ENCODE results near the gene ZNF337. TPM values are rescaled to one million over a fixed set of nuclear protein-coding genes. Genes with fewer than 3 reads are reported as not detected.
"Not testable (repeated sequence)": the region's sequence is repeated elsewhere in the genome, so short reads cannot be mapped to it uniquely, and the experiment has no call there.

ZNF337 gene
- total and polyA plus RNA-seq, 2 experiments from 2014 or later: 6.6 to 11.3 TPM

DNA sequence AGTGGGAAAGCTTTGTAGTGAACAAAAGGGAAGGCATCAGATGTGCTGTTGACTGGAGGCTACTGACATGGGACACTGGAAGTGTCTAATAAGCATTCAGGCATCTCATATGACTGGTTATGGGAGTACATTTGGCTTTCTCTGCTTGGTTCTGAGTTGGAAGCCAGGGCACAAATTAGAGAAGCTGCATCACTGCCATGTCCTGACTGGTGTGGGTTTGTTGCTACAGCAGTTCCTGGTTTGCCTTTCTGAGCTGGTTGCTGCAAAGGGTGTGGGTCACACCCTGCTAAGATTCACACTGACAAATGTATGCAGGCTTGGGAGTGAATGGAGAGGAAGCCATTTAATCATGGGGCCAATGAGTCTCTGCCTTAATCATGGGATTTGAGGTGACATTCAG lies 36.7 kb downstream of the ZNF337 start:
- H3K4me3 ChIP-seq: no peak overlapping the region
- H3K9me3 ChIP-seq (ENCODE audit: low read depth): no peaks in the 10 kb centered on the region
- no peaks in the 10 kb centered on the region for H3K36me3 ChIP-seq (replicated peaks; ENCODE audit: insufficient read depth, low read depth)
- no peaks in the 10 kb centered on the region for H4K20me1 ChIP-seq (ENCODE audit: insufficient read depth, poor library complexity, severe bottlenecking)
- no peak overlapping the region for H3K27ac ChIP-seq
- no peaks in the 10 kb centered on the region for H3K9me2 ChIP-seq (replicated peaks; ENCODE audit: insufficient read depth)
- H3K4me2 ChIP-seq: no peak overlapping the region
- no peak overlapping the region for H2AFZ ChIP-seq
- no peaks in the 10 kb centered on the region for H3K27me3 ChIP-seq
- TF ChIP-seq EZH2phosphoT487 (IDR thresholded peaks at IDR 0.05; ENCODE audit: low read depth, severe bottlenecking, unreplicated experiment): no peak
- TF ChIP-seq EZH2 (IDR thresholded peaks at IDR 0.05; ENCODE audit: borderline replicate concordance): no peak
- TF ChIP-seq, protein P1, sequence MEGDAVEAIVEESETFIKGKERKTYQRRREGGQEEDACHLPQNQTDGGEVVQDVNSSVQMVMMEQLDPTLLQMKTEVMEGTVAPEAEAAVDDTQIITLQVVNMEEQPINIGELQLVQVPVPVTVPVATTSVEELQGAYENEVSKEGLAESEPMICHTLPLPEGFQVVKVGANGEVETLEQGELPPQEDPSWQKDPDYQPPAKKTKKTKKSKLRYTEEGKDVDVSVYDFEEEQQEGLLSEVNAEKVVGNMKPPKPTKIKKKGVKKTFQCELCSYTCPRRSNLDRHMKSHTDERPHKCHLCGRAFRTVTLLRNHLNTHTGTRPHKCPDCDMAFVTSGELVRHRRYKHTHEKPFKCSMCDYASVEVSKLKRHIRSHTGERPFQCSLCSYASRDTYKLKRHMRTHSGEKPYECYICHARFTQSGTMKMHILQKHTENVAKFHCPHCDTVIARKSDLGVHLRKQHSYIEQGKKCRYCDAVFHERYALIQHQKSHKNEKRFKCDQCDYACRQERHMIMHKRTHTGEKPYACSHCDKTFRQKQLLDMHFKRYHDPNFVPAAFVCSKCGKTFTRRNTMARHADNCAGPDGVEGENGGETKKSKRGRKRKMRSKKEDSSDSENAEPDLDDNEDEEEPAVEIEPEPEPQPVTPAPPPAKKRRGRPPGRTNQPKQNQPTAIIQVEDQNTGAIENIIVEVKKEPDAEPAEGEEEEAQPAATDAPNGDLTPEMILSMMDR (IDR thresholded peaks at IDR 0.05; ENCODE audit: poor library complexity): no peak
- no peaks in the 10 kb centered on the region for H3K79me2 ChIP-seq
- no peaks in the 10 kb centered on the region for H3K4me1 ChIP-seq (ENCODE audit: insufficient read depth)
- DNase-seq (ENCODE audit: low spot score): no peak

DNA sequence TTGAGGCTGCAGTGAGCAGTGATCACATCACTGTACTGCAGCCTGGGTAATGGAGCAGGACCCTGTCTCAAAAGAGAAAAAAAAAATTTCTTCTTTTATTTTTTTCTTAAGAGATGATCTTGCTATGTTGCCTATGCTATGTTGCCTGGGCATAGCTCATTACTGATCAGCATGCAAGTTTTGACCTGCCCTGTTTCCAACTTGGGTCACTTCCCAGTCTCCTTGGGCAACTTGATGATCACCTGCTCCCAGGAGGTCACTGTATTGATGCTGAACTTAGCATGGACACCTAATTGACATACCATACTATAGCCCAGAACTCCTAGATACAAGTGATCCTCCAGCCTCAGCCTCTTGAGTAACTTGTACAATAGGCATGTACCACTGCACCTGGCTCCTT lies 42.2 kb downstream of the ZNF337 start:
- no peaks in the 10 kb centered on the region for H3K9me3 ChIP-seq (ENCODE audit: low read depth)
- H3K79me2 ChIP-seq: no peaks in the 10 kb centered on the region
- TF ChIP-seq, protein P1 (IDR thresholded peaks at IDR 0.05; ENCODE audit: poor library complexity): no peak
- TF ChIP-seq EZH2 (IDR thresholded peaks at IDR 0.05; ENCODE audit: borderline replicate concordance): no peak
- no peak for TF ChIP-seq EZH2phosphoT487 (IDR thresholded peaks at IDR 0.05; ENCODE audit: low read depth, severe bottlenecking, unreplicated experiment)
- no peaks in the 10 kb centered on the region for H3K9me2 ChIP-seq (replicated peaks; ENCODE audit: insufficient read depth)
- H3K27me3 ChIP-seq: no peaks in the 10 kb centered on the region
- H3K4me3 ChIP-seq: no peak overlapping the region
- no peak overlapping the region for H3K27ac ChIP-seq
- no peaks in the 10 kb centered on the region for H4K20me1 ChIP-seq (ENCODE audit: insufficient read depth, poor library complexity, severe bottlenecking)
- H3K36me3 ChIP-seq (replicated peaks; ENCODE audit: insufficient read depth, low read depth): no peaks in the 10 kb centered on the region
- H3K4me1 ChIP-seq (ENCODE audit: insufficient read depth): no peaks in the 10 kb centered on the region
- no peak overlapping the region for H2AFZ ChIP-seq
- DNase-seq (ENCODE audit: low spot score): no peak
- H3K4me2 ChIP-seq: no peak overlapping the region

DNA sequence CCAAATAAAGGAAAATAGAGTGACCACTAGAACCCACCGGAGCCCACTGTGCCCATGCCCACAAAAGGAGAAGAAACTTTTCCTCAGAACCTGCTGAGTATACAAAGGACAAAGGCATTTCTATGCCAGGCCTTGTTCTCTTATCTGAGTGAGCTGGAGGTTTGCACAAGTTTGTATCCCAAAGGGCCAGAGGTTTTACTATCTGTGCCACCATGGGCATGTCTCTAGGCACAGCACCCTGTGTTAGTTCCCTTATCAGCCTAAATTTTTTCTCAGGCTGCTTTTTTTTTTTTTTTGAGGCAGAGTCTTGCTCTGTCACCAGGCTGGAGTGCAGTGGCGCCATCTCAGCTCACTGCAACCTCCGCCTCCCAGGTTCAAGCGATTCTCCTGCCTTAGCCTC lies 43.8 kb downstream of the ZNF337 start:
- not testable (repeated sequence) for H3K4me1 ChIP-seq (ENCODE audit: insufficient read depth); H3K4me2 ChIP-seq; H3K9me3 ChIP-seq (ENCODE audit: low read depth); DNase-seq (ENCODE audit: low spot score); H2AFZ ChIP-seq; H3K36me3 ChIP-seq (replicated peaks; ENCODE audit: insufficient read depth, low read depth); H3K27ac ChIP-seq; H3K4me3 ChIP-seq; H3K79me2 ChIP-seq; H3K9me2 ChIP-seq (replicated peaks; ENCODE audit: insufficient read depth); H3K27me3 ChIP-seq; H4K20me1 ChIP-seq (ENCODE audit: insufficient read depth, poor library complexity, severe bottlenecking)
- 100% methylated on average over 4 of the region's 4 CpGs for WGBS (ENCODE audit: low lambda C conversion rate, missing lambda C conversion rate)

DNA sequence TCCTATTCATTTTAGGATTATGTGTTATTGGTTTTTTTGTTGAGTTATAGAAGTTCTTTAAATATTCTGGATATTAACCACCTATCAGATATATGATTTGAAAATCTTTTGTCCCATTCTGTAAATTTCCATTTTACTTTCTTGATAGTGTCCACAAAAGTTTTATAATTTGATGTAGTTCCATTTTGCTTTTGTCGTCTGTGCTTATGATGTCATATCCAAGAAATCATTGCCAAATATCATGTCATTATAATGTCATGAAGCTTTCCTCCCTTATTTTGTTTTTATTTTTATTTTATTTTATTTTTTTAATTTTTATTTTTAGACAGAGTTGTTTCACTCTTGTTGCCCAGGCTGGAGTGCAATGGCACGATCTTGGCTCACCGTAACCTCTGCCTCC lies 51.8 kb downstream of the ZNF337 start:
- H3K9me2 ChIP-seq (replicated peaks; ENCODE audit: insufficient read depth): no peaks in the 10 kb centered on the region
- H3K4me2 ChIP-seq: no peak overlapping the region
- DNase-seq (ENCODE audit: low spot score): no peak
- no peaks in the 10 kb centered on the region for H3K27me3 ChIP-seq
- over 99% methylated on average over 3 of the region's 3 CpGs for WGBS (ENCODE audit: low lambda C conversion rate, missing lambda C conversion rate)
- no peaks in the 10 kb centered on the region for H3K4me1 ChIP-seq (ENCODE audit: insufficient read depth)
- H3K36me3 ChIP-seq (replicated peaks; ENCODE audit: insufficient read depth, low read depth): no peaks in the 10 kb centered on the region
- H4K20me1 ChIP-seq (ENCODE audit: insufficient read depth, poor library complexity, severe bottlenecking): no peaks in the 10 kb centered on the region
- H3K9me3 ChIP-seq (ENCODE audit: low read depth): no peaks in the 10 kb centered on the region
- TF ChIP-seq EZH2 (IDR thresholded peaks at IDR 0.05; ENCODE audit: borderline replicate concordance): no peak
- TF ChIP-seq, protein P1 (IDR thresholded peaks at IDR 0.05; ENCODE audit: poor library complexity): no peak
- no peak for TF ChIP-seq EZH2phosphoT487 (IDR thresholded peaks at IDR 0.05; ENCODE audit: low read depth, severe bottlenecking, unreplicated experiment)
- no peaks in the 10 kb centered on the region for H3K79me2 ChIP-seq
- H3K4me3 ChIP-seq: no peak overlapping the region
- H2AFZ ChIP-seq: no peak overlapping the region
- H3K27ac ChIP-seq: no peak overlapping the region

Data from hepatocyte (in vitro differentiated cells).